IPS-20b (cell line): ENCODE data around the gene AIG1.

Experiments used
- H3K27ac ChIP-seq: one replicate; pipeline ENCODE4 v1.5.1; 2013; ENCODE audit warnings: low read length
- H3K27me3 ChIP-seq: 2 replicates; pipeline ENCODE4 v1.6.1; 2013; ENCODE audit warnings: mild to moderate bottlenecking, low read length, inconsistent platforms; ENCODE audit not compliant: insufficient read depth
- H3K36me3 ChIP-seq: 2 replicates; pipeline ENCODE4 v1.6.1; 2013; ENCODE audit warnings: low read depth, mild to moderate bottlenecking, inconsistent platforms, low read length, moderate library complexity; ENCODE audit not compliant: insufficient read depth
- H3K4me1 ChIP-seq: 2 replicates; pipeline ENCODE4 v1.6.1; 2013; ENCODE audit warnings: mild to moderate bottlenecking, control low read depth, inconsistent platforms, low read length, moderate library complexity; ENCODE audit not compliant: insufficient read depth
- H3K4me3 ChIP-seq: 2 replicates; pipeline ENCODE4 v1.5.1; 2013; ENCODE audit warnings: mild to moderate bottlenecking, low read length, inconsistent platforms
- H3K9ac ChIP-seq: 2 replicates; pipeline ENCODE4 v1.6.1; 2013; ENCODE audit warnings: low read depth, mild to moderate bottlenecking, inconsistent platforms, low read length, moderate library complexity
- H3K9me3 ChIP-seq: 2 replicates; pipeline ENCODE4 v1.6.1; 2013; ENCODE audit warnings: mild to moderate bottlenecking, low read depth, low read length, inconsistent platforms; ENCODE audit not compliant: insufficient read depth

AIG1 gene

GRCh38 chr6:143372199-143372882, 311.7 kb downstream of the AIG1 start:
- Histone ChIP-seq H3K4me3 (no peak overlapping the region), H3K27ac (no peak overlapping the region), H3K36me3 (no peaks in the 10 kb centered on the region), H3K9me3 (no peaks in the 10 kb centered on the region), H3K27me3 (no peaks in the 10 kb centered on the region), H3K9ac (no peak overlapping the region), H3K4me1 (no peaks in the 10 kb centered on the region)

DNA sequence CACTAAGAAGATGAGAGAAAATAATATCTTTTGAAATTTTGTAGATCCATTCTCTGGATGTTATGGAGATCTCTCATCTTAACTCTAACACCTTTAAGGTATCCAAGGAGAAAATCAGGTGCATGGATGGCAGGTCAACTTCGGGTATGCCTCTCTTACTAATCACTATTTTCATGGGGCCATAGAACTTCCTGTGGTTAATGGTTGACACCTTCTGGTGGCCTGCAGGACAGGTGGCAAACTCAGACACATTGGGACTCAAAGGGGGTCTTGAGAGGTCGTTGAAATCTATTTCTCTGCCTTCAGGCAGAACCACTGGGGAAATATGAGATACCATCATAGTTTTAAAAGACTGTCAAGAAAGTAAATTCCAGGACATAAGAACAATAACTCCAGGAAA, 313.3 kb downstream of the AIG1 start:
- no peaks in the 10 kb centered on the region for H3K9me3 ChIP-seq
- H3K9ac ChIP-seq = no peak overlapping the region
- H3K36me3 ChIP-seq = no peaks in the 10 kb centered on the region
- H3K4me1 ChIP-seq = no peaks in the 10 kb centered on the region
- H3K27me3 ChIP-seq = no peaks in the 10 kb centered on the region
- H3K27ac ChIP-seq = no peak overlapping the region
- no peak overlapping the region for H3K4me3 ChIP-seq

GRCh38 chr6:143375022-143375585, 314.4 kb downstream of the AIG1 start:
- Histone ChIP-seq H3K9ac (no peak overlapping the region), H3K36me3 (no peaks in the 10 kb centered on the region), H3K27me3 (no peaks in the 10 kb centered on the region), H3K27ac (no peak overlapping the region), H3K4me3 (no peak overlapping the region), H3K9me3 (no peaks in the 10 kb centered on the region), H3K4me1 (no peaks in the 10 kb centered on the region)

DNA sequence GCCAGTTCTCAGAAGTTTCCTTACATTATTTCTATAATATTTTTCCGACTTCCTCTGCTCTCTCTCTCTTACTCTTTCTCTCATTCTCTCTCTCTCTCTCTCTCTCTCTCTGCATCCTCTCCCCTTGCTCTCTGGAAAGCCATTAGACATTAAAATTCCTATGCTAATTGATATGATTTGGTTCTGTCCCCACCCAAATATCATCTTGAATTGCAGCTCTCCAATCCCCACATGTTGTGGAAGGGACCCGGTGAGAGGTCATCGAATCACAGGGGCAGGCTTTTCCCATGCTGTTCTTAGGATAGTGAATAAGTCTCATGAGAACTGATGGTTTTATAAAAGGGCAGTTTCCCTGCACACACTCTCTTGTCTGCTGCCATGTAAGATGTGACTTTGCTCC, 315.7 kb downstream of the AIG1 start:
- Histone ChIP-seq H3K36me3 (no peaks in the 10 kb centered on the region), H3K27me3 (no peaks in the 10 kb centered on the region), H3K9me3 (no peaks in the 10 kb centered on the region), H3K9ac (no peak overlapping the region), H3K27ac (no peak overlapping the region), H3K4me1 (no peaks in the 10 kb centered on the region), H3K4me3 (no peak overlapping the region)

GRCh38 chr6:143376861-143377260, 316.2 kb downstream of the AIG1 start:
- Histone ChIP-seq H3K9ac (no peak overlapping the region), H3K27me3 (no peaks in the 10 kb centered on the region)

GRCh38 chr6:143385636-143386035, 324.9 kb downstream of the AIG1 start:
- Histone ChIP-seq H3K9me3 (no peaks in the 10 kb centered on the region), H3K4me1 (no peaks in the 10 kb centered on the region), H3K36me3 (no peaks in the 10 kb centered on the region), H3K27ac (no peak overlapping the region), H3K4me3 (no peak overlapping the region), H3K9ac (no peak overlapping the region), H3K27me3 (no peaks in the 10 kb centered on the region)

More at GRCh38 chr6:143376861-143377260, 316.2 kb downstream of the AIG1 start:
- Histone ChIP-seq H3K9me3 (no peaks in the 10 kb centered on the region), H3K27ac (no peak overlapping the region), H3K4me1 (no peaks in the 10 kb centered on the region), H3K4me3 (no peak overlapping the region), H3K36me3 (no peaks in the 10 kb centered on the region)

GRCh38 chr6:143390278-143390677, 329.6 kb downstream of the AIG1 start:
- Histone ChIP-seq H3K9ac (no peak overlapping the region), H3K4me1 (0 out of 2 replicates have a peak, but pooled peaks cover 4% of the 10 kb centered on the region), H3K27me3 (no peaks in the 10 kb centered on the region), H3K27ac (no peak overlapping the region), H3K4me3 (no peak overlapping the region), H3K9me3 (no peaks in the 10 kb centered on the region), H3K36me3 (no peaks in the 10 kb centered on the region)
